Measurements from ENCODE around the gene ASB11. TPM values are rescaled to one million over a fixed set of nuclear protein-coding genes. Genes with fewer than 3 reads are reported as not detected.
"Not testable (repeated sequence)": the region's sequence is repeated elsewhere in the genome, so short reads cannot be mapped to it uniquely, and the experiment has no call there.

The ASB11 gene
- total RNA-seq, 3 donors from 2014 or later (not counting 1 experiment from before 2014, with no cell fraction given) = 0.24 TPM; not detected in 2

GRCh38 chrX:15293451-15293850 is 22.0 kb downstream of the ASB11 start:
- Mint-ChIP-seq H3K4me3 (no peak overlapping the region), H3K27me3 (ENCODE audit: low read depth in 2 of 2) (no peaks in the 10 kb centered on the region), H3K27ac (no peak overlapping the region), H3K36me3 (no peaks in the 10 kb centered on the region), H3K4me1 (no peaks in the 10 kb centered on the region), H3K9me3 (no peaks in the 10 kb centered on the region)
- Histone ChIP-seq H3K4me1 (ENCODE audit: control insufficient read depth, insufficient read depth, low read length) (no peaks in the 10 kb centered on the region), H3K36me3 (ENCODE audit: control insufficient read depth, insufficient read depth, low read length) (no peaks in the 10 kb centered on the region), H3K4me3 (ENCODE audit: low read length) (no peak overlapping the region), H3K9me3 (ENCODE audit: control insufficient read depth, insufficient read depth, low read length) (no peaks in the 10 kb centered on the region), H3K27ac (ENCODE audit: low read length) (no peak overlapping the region), H3K27me3 (ENCODE audit: control insufficient read depth, insufficient read depth, low read length) (no peaks in the 10 kb centered on the region)
- TF ChIP-seq, protein P1, sequence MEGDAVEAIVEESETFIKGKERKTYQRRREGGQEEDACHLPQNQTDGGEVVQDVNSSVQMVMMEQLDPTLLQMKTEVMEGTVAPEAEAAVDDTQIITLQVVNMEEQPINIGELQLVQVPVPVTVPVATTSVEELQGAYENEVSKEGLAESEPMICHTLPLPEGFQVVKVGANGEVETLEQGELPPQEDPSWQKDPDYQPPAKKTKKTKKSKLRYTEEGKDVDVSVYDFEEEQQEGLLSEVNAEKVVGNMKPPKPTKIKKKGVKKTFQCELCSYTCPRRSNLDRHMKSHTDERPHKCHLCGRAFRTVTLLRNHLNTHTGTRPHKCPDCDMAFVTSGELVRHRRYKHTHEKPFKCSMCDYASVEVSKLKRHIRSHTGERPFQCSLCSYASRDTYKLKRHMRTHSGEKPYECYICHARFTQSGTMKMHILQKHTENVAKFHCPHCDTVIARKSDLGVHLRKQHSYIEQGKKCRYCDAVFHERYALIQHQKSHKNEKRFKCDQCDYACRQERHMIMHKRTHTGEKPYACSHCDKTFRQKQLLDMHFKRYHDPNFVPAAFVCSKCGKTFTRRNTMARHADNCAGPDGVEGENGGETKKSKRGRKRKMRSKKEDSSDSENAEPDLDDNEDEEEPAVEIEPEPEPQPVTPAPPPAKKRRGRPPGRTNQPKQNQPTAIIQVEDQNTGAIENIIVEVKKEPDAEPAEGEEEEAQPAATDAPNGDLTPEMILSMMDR (IDR thresholded peaks at IDR 0.05) = no peak
- DNase-seq (no peak), ATAC-seq (no peak)
- 88% methylated on average over 2 of the region's 2 CpGs for WGBS (ENCODE audit: insufficient coverage)
- intact Hi-C loops (cut with micrococcal nuclease) = no loop called here

GRCh38 chrX:15292861-15293260 is 22.6 kb downstream of the ASB11 start:
- H3K27ac ChIP-seq (ENCODE audit: low read length) = no peak overlapping the region
- H3K27me3 ChIP-seq (ENCODE audit: control insufficient read depth, insufficient read depth, low read length) = no peaks in the 10 kb centered on the region
- H3K4me1 ChIP-seq (ENCODE audit: control insufficient read depth, insufficient read depth, low read length) = no peaks in the 10 kb centered on the region
- DNase-seq (no peak), ATAC-seq (no peak)
- H3K9me3 Mint-ChIP-seq = no peaks in the 10 kb centered on the region
- H3K4me3 Mint-ChIP-seq = no peak overlapping the region
- intact Hi-C loops (cut with micrococcal nuclease) = no loop called here
- no peaks in the 10 kb centered on the region for H3K36me3 Mint-ChIP-seq
- TF ChIP-seq, protein P1 (IDR thresholded peaks at IDR 0.05) = no peak
- H3K4me3 ChIP-seq (ENCODE audit: low read length) = no peak overlapping the region
- no peak overlapping the region for H3K27ac Mint-ChIP-seq
- H3K36me3 ChIP-seq (ENCODE audit: control insufficient read depth, insufficient read depth, low read length) = no peaks in the 10 kb centered on the region
- WGBS (ENCODE audit: insufficient coverage) = 90% methylated on average over 3 of the region's 3 CpGs
- no peaks in the 10 kb centered on the region for H3K27me3 Mint-ChIP-seq (ENCODE audit: low read depth in 2 of 2)
- H3K4me1 Mint-ChIP-seq = no peaks in the 10 kb centered on the region
- H3K9me3 ChIP-seq (ENCODE audit: control insufficient read depth, insufficient read depth, low read length) = no peaks in the 10 kb centered on the region

DNA sequence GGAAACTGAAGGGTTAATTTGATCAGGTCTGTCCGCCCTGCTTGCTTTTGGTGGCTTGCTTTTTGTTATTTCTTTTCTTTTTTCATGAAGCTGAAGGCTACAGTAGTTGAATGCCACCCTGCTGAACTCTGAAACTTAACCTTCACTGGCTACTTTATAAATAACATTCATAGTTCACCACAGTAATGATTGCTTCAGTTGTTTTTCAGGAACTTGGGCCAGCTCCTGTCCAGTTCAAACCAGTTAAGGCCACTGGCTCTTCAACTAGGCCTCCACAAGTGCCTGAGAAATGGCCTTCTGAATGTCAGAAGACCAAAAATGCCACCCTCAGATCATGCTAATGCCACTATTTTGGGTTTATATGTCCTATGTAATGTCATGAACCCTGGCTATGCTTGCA is 37.8 kb downstream of the ASB11 start:
- TF ChIP-seq, protein P1 (IDR thresholded peaks at IDR 0.05) = no peak
- no peaks in the 10 kb centered on the region for H3K9me3 Mint-ChIP-seq

DNA sequence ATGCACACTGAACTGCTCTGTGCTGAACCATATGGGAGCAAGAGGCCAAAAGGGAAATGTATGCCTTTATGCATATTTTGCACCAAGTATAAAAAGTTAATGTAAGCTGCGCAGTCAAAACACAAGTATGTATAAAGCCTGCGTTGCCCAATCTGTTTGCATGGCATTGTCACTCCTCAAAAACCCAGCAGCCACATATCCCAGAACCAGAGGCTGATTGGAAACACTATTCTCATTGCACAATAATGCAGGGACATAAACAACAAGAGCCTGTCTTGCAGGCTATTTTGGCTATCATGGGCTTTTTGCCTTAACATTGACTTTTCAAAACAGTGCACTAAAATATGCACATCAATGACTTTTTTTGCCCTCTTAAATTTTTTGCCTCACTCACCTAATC is 40.5 kb downstream of the ASB11 start:
- H3K27me3 Mint-ChIP-seq (ENCODE audit: low read depth in 2 of 2) = peaks cover 0 to 13% of the 10 kb centered on the region in 2 donors
- H3K27me3 ChIP-seq (ENCODE audit: control insufficient read depth, insufficient read depth, low read length) = no peaks in the 10 kb centered on the region
- H3K27ac Mint-ChIP-seq = no peak overlapping the region
- no peak overlapping the region for H3K27ac ChIP-seq (ENCODE audit: low read length)
- DNase-seq (no peak), ATAC-seq (no peak)
- H3K9me3 ChIP-seq (ENCODE audit: control insufficient read depth, insufficient read depth, low read length) = no peaks in the 10 kb centered on the region
- H3K36me3 Mint-ChIP-seq = no peaks in the 10 kb centered on the region
- H3K9me3 Mint-ChIP-seq = no peaks in the 10 kb centered on the region
- 100% methylated on average over 2 of the region's 2 CpGs for WGBS (ENCODE audit: insufficient coverage)
- no peak overlapping the region for H3K4me3 Mint-ChIP-seq
- TF ChIP-seq, protein P1 (IDR thresholded peaks at IDR 0.05) = no peak
- H3K36me3 ChIP-seq (ENCODE audit: control insufficient read depth, insufficient read depth, low read length) = no peaks in the 10 kb centered on the region
- intact Hi-C loops (cut with micrococcal nuclease) = no loop called here
- no peak overlapping the region for H3K4me3 ChIP-seq (ENCODE audit: low read length)
- H3K4me1 ChIP-seq (ENCODE audit: control insufficient read depth, insufficient read depth, low read length) = peaks cover 2% of the 10 kb centered on the region
- no peaks in the 10 kb centered on the region for H3K4me1 Mint-ChIP-seq

More for the DNA sequence above, 37.8 kb downstream of the ASB11 start:
- ATAC-seq = no peak
- no peak for DNase-seq
- Histone ChIP-seq H3K36me3 (ENCODE audit: control insufficient read depth, insufficient read depth, low read length) (no peaks in the 10 kb centered on the region), H3K27ac (ENCODE audit: low read length) (no peak overlapping the region), H3K4me1 (ENCODE audit: control insufficient read depth, insufficient read depth, low read length) (no peaks in the 10 kb centered on the region), H3K9me3 (ENCODE audit: control insufficient read depth, insufficient read depth, low read length) (no peaks in the 10 kb centered on the region), H3K4me3 (ENCODE audit: low read length) (no peak overlapping the region), H3K27me3 (ENCODE audit: control insufficient read depth, insufficient read depth, low read length) (no peaks in the 10 kb centered on the region)
- H3K27me3 Mint-ChIP-seq (ENCODE audit: low read depth in 2 of 2) = peaks cover 6 to 21% of the 10 kb centered on the region in 2 donors
- no peaks in the 10 kb centered on the region for H3K4me1 Mint-ChIP-seq
- H3K36me3 Mint-ChIP-seq = no peaks in the 10 kb centered on the region
- no peak overlapping the region for H3K4me3 Mint-ChIP-seq
- H3K27ac Mint-ChIP-seq = no peak overlapping the region
- WGBS (ENCODE audit: insufficient coverage) = 67% methylated on average over 1 of the region's 1 CpG
- intact Hi-C loops (cut with micrococcal nuclease) = no loop called here

GRCh38 chrX:15273275-15273674 is 42.2 kb downstream of the ASB11 start:
- H3K4me3 Mint-ChIP-seq; intact Hi-C loops (cut with micrococcal nuclease); ATAC-seq; H3K27ac Mint-ChIP-seq; H3K4me1 ChIP-seq (ENCODE audit: control insufficient read depth, insufficient read depth, low read length); H3K27me3 Mint-ChIP-seq (ENCODE audit: low read depth in 2 of 2); H3K36me3 Mint-ChIP-seq; DNase-seq; H3K27ac ChIP-seq (ENCODE audit: low read length); H3K4me3 ChIP-seq (ENCODE audit: low read length); H3K9me3 Mint-ChIP-seq; H3K27me3 ChIP-seq (ENCODE audit: control insufficient read depth, insufficient read depth, low read length); H3K4me1 Mint-ChIP-seq; H3K9me3 ChIP-seq (ENCODE audit: control insufficient read depth, insufficient read depth, low read length); H3K36me3 ChIP-seq (ENCODE audit: control insufficient read depth, insufficient read depth, low read length): not testable (repeated sequence)
- WGBS (ENCODE audit: insufficient coverage) = 94% methylated on average over 10 of the region's 10 CpGs
